GM21367 (cell line): ENCODE measurements around the gene ZMYND8.

ENCODE experiments used
- ATAC-seq: cut with Tn5 transposase; IDR thresholded peaks from one replicate; pipeline ENCODE4 v1.9.1; 2021; ENCODE audit not compliant: unreplicated experiment

ZMYND8 gene

DNA sequence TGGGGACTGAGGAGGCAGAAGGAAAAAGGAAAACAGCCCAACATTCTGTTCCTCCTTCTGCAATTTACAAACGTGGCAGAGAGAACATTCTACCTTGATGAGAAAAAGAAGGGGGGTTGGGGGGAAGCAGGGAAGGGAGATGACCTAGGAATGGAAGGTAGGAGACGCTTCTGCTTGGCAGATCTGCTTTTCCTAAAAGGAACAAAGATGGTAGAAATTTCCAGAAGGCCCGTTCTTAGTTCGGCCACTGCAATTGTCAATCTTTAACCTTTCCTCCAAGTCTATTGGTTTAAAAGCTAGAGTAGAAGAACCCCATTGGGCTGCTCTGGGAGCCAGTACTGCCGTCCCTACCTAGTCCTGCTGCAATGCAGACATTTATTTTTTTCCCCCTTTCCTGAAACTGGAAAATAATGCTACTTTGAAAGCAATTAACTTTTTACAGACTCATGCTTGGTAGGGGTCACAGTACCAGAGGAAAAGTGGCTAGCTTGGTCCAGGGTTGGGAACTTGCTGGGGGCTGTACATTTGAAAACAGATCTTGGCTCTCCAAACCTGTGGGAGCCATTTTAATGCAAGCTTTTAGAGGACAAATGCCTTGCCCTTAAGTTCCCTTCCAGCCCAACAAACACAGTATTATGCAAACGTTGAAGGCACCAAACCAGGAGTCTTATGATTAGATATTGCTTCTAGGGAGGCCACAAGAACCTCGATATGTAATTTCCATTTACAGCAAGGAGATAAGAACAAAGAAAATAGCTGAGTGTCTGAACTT, 2.6 kb downstream of the ZMYND8 start:
- no peak for ATAC-seq

DNA sequence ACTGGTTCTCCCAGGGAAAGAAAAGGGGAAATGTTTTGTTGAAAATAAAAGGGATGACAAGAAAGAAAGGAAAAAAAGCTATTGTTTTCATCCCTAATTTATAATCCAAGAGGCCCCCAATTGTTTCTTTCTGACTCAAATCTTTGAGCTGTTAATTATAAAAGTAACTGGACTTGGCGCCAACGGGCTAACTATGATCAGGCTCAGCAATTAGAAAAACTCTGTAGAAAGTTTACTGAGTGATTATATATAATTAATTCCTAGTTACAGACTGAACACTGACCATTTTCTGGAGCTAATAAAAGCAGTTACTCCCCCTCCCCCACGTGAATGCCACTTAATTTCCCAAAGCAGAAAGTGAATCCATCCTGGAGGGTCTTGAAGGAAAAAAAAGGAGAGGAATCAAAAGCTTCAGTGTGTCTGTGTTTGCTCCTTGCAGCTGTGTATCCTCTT, 3.2 kb downstream of the ZMYND8 start:
- ATAC-seq, result no peak

DNA sequence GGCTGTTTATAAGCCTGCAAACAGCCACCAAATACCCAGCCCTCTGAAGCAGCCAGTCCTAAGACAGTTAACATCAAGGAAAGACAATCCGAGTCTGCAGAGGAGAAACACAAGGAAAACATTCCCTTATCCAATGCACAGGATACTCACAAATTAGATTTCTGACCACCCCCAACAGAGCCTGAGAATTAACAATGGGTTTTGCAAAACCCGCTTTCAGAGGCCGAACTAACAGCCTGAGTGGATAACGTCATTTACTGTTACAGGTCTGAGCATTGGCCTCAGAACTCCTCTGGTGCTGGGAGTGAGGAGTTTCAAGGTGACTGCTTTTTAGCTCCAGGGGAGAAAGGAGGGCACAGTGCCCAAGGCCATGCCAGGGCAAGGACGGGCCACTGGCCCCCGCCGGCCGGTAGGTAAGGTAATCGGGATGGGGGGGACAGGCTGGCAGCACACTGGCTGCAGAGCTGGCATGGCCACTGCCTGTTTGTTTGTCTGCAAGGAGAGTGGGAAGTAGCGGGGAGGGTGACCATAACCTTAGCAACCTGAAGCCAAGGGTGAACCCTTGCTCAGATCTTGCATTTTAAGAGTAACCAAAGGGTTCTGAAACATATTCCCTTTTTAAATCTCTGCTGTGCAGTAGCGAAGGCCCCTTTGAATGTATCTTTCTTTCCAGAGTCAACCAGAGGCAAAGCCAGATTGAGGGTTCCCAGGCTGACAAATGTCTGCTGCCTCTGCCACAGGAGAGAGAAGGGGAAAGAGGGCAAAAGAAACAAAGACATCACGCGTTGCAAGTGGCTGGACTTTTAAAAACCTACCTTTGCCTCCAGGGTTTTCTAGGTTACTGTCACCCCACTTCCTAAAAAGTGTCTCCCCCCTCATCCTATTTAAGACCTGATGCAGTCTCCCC, 3.9 kb downstream of the ZMYND8 start:
- no peak for ATAC-seq

DNA sequence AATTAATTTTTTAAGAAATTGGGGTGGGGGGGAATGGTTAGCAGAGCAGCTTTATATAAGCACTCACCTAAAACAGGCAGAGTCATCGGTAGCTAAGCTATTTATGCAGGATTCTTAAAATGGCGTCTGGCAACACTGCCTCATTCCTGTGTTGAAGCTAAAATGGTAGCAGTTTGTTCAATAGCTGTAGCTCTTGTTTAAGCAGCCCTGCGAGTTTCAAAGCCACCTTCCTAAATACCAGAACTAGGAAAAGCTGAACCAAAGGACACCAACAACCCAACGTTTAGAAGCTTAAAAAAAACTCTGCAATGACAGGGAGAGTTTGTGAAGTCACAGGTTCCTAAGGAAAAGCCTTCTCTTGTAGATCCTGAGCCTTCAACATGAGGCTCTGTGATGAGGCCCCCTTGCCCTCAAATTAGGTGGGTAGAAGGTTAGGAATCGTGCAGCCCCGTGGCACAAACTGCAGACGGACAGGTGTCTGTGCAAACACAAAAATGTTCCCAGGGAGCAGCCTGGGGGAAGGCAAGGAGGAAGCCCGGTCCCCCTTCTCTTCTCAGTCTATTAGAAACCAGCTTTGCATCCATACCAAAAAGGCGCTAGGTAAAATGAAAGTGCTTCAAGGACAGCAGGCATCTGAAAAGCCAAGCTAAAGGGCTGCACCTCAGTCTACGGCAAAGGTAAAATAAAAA, 4.7 kb downstream of the ZMYND8 start:
- ATAC-seq, result no peak

DNA sequence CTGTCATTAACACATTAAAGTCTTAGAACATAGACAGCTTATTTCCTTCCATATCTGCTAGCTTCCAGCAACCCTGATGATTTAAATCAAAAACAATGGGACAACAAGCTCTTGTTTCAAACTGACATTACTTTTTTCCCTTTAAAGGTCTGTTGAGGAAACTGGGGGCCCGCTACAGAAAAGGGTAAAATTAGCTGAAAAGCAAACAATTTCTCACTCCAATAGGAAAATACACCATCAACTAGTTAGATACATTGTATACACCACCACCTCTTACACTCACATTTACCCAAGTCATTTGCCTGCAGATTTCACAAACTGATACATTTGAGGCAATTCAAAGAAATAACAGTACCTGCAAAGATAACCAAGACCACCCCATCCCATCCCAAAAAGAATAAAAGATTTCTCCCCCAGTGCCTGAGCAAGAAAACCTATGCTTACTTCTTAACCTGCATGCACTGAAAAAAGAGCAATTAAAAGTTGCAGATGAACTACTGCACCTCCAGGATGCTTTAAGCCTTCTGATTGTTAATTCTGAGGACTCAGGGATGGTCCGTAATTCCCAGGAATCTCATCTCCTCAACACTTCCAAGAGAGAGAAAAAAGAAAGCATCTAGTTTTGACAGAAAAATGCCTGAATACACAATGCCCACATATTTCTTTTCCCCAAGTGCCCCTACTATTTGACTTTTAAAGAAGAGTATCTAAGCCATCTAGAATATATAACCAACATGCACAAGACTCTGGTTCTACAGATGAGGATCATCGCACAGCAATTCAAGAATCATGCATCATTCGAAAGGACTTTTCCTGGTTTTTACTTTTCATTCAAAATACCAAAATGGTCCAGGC, 5.6 kb downstream of the ZMYND8 start:
- no peak for ATAC-seq

DNA sequence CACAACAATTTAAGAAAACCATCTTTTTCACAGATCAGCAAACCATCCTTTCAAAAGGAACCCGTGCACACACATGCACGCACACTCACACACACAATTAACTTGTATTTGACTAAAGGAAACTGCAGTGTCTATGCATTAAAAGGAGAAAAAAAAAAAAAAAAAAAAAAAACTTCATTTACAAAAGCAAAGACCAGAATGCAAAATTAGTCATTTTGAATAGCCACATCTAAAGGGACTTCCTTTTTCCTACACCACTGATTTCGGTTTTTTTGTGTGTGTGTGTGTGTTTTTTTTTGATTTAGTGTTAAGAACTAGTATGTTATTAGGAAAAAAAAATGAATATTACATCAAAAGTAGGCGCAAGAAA, 6.3 kb downstream of the ZMYND8 start:
- ATAC-seq, result no peak

DNA sequence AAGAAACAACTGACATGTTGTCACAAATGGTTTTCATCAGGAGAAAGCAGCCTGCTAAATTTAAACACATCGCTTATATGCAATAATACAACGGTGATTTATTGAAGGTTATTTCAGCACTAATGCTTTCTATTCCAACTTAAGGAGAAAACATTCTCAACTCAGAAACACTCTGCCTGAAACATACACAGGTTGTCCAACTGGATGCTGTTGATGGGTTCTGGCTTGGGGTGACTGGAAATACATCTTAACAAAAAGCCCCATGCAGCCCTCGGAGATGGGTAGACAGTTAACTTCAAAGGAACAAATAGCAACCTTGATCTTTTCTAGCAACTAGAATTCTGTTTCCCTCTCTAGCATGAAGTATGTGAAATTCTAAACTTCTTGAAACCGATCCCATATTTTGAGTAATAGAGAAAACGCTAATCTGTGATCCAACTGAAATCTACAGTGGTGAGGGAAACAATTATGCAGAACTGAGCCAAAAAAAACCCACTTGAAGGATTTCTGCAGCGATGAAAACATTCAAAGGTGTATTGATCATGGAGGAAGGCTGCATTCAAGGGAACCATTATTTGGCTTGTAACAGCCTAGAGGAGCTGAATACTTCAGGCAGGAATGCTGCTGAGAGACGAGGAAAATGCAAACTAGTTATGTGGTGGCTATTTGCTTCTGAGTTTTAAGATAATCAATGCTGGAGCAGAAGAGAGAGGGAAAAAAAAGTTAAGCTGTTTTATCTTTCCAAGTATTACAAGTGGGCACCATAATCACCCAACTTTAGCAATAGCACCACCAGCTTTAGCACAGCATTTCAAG, 6.9 kb downstream of the ZMYND8 start:
- no peak for ATAC-seq

DNA sequence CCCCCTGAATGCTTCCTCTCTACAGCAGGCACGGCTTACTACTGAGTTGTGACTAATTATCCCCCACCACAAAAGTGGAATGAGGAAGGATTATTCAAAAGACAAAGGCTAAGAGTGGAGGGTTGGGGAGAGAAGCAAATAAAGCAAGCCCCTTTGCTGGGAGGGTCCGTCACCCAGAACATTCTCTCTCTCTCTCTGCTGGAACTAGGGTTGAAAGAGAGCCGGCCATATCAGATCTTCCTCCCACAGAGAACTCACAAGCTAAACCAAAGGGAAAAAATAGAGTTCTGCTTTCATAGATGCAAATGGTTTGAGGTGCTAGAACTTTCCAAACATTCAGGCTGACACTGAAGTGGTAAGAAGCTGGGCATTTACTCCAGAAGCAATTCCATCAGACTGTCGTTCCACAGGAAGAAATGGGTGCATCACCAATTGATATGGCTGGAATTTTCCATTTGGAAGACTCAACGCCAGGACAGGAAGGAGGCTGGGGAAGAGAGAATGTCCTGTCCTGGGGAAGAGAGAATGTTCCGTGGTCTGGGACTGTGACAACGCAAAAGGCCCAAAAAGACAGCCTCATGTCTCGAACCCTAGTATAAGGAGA, 7.9 kb downstream of the ZMYND8 start:
- ATAC-seq, result no peak

DNA sequence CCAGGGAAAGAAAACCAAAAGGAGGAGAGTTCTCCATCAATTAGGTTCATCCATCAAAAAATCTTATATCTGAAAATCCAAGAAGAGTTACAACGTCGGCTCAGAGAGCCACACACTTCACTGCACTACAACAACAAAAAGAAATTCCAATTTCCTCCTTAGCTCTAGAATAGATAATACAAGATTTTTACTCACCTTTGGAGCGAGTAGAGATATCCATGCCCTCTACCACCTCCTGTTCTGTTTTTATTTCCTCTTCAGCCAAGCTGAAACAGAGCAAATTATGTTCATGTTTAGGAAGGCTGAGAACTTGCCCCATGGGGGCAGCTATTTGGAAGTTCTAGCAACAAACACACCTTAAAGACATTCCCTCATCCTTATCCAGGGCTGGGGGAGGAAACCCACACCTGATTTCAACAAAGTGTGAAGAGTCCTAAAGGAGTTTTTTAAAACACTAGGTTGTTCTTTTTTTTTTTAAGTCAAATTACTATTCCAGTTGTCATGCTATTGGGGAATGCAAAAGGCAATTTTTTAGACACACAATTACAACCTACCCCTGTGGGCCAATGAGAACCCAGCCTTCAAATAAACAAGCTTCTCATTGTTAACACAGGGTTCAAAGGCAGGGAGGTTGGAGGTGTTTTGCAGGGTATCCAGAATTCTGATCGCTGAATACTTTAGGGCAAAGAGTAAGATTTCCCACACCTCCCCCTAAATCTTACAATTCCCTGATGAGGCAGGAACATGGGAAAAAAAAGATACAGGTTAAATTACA, 8.7 kb downstream of the ZMYND8 start:
- no peak for ATAC-seq

DNA sequence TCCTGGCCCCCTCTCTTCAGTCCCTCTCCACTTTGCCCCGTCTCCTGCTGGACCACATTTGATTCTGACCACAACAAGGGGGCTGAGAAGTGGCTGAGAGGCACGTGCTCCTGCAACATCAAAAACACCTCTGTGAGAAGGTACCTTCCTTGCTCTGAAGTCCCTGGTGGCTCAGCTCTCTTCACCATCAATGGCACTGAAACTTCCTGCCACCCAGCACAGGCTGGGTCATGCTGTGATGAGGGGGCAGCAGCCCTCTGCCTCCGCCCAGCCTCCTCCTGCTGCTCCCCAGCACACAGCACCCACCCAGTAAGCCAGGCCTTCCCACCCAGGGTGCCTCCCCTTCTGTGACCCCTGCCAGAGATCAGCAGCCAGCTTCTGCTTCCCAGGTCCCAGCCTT, 10.3 kb downstream of the ZMYND8 start:
- no peak for ATAC-seq

DNA sequence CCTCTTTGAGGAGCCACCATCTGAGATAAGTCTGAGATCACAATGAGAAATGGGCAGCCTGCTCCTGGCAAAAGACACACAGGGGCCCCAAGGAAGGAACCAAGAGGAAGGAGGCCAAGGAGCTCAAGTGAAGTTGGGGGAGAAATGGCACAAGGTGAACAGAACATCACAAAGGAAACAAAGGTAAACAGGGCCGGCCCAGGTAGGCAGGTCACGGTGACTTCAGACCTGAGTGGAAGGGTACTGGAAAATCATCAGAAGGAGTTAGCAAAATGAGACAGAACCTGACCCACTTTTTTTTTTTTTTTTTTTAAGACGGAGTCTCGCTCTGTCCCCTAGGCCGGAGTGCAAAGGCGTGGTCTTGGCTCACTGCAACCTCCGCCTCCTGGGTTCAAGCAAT, 11.3 kb downstream of the ZMYND8 start:
- ATAC-seq, result no peak

DNA sequence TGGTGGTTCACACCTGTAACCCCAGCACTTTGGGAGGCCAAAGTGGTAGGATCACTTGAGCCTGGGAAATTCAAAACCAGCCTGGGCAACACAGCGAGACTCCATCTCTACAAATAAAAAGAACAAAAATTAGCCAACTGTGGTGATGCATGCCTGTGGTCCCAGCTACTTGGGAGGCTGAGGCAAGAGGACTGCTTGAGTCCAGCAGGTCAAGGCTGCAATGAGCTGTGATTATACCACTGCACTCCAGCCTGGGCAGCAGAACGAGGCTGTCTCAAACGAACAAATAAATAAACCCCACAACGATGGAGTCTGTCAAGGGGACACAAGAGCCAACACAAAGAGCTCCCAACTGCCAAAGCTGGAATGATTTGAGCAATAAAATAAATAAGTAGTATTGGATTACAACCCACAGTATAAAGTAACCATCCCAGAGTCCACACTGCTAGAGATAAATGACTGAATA, 13.5 kb downstream of the ZMYND8 start:
- ATAC-seq, result no peak

DNA sequence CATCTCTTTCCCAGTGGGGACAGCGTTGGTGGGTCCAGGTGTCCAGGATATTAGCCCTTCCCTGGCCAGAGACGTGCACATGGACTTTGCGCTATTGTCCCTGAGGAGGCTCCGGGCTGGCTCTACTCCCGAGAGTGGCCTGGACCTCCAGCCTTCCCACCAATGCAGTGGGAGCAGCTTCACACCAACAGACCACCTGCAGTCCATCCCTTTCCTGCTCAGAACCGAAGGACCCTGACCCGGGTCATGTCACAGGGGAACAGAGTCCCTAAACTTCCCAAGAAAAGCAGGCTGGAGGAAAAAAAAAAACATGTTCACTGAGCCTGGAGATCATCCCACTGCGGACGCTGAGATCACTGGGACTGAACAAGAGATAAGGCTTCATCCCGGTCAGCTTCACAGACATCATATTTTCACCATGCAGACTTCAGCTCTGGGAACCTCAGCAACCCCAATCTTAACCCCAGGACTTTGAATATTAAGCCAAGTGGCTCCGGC, 18.3 kb downstream of the ZMYND8 start:
- ATAC-seq, result no peak

DNA sequence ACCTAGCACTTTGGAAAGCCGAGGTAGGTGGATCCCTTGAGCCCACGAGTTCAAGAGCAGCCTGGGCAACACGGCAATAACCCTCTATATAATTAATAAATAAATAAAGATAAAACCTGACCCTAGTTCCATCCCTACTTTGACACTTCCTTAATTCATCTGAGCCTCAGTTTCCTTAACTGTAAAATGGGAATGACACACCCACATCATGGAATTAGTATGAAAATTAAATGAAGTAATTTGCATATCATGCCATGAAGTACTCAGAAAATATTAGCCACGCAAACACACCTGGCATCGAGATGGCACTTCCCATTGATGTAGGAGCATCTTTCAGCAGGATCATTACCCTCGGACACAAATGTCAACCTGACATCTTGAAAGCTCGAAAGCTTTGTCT, 19.1 kb downstream of the ZMYND8 start:
- no peak for ATAC-seq

DNA sequence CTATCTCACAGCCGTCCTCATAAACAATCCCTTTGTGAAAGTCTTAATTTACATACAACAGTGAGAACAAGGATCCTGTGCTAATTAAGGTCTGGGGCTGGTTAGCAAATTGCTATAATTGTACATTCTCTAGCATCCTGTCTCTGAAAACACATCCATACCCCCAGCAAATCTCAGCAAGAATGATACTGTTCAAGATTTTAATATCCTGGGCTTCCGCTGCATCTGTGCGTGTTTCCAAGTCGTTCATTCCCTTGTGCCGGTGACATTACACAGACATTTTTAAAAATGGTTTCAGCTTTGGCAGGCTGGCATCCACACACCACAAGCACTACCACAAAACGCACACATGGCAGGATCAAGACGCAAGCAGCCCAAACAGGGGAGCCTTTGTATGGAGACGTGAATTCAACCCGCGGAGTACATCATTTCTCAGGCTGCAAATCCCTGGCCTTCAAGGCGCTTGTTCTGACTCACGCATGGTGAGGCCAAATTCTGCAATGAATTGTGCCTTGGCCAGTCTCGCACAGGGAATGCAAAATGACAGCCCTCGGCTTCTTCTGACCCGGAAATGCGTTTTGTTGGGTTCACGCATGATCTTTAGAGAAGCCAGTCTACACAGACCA, 20.3 kb downstream of the ZMYND8 start:
- ATAC-seq, result no peak

DNA sequence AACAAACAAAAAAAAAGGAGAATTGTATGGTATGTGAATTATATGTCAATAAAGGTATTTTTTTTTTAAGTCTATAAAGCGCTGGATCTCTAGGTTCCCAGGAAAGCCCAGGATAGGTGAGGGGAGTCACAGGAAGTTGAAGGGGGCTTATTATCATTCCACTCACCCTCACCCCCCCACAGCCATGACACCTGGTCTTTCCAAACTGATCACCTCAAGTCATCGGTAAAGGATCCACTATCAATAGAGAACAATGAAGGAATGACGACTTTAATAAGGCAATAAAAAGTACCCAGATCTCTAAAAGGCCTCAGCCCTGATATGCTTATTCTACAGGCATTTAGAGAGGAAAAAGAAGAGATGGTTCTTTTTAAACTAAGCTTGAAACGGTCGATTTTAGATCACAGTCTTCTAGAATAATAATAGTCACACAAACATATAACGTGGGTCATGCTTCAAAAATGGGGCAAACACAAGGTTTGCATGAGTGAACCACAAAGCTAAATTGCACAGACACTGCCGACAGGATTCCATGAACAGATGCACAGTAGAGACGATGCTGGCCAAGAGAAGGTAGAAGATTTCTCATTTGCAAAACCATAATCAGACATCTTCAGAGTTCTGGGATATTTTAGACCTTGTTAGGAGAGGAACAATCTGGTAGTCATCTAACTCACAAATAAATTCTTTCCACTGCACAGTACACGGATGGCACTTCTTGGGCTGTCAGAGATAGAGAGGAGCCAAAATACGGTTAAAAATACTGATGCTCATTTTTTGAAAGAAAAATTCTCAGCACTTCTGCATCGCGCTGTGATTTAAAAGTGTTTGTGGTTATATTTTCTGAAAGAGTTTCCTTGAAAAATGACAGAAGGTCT, 21.0 kb downstream of the ZMYND8 start:
- no peak for ATAC-seq

DNA sequence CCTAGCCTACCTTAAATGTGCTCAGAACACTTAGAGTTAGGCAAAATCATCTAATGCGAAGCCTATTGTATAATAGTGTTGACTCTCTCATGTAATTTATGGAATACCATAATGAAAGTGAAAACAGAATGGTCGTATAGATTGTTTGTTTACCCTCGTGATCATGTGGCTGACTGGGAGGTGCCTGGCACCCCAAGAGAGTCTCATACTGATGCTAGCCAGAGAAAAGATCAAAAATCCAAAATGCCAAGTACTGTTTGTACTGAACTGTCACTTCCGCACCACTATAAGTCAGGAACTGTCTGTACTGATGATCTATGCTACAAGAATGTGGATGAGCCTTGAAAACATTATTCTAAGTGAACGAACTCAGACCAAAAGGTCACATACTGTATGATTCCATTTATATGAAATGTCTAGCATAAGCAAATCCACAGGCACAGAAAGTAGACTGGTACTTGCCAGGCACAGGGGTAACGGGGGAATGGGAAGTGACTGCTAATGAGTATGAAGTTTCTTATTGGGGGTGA, 22.4 kb downstream of the ZMYND8 start:
- ATAC-seq, result no peak
